GOT3 (cell line): Measurements from ENCODE around the gene FYTTD1.
"Not testable (repeated sequence)": the region's sequence is repeated elsewhere in the genome, so short reads cannot be mapped to it uniquely, and the experiment has no call there.

Experiments used
- DNase-seq: peaks from one replicate; lab custom pipeline; 2025; ENCODE audit warnings: mixed read lengths; lab: John Stamatoyannopoulos, UW

Gene FYTTD1

GRCh38 chr3:197749601-197750395 is at the start of gene FYTTD1:
TSS of gene FYTTD1 (plus strand) at chr3:197749883. CDS start at chr3:197749972, 89 bp downstream.
- DNase-seq: peak; percentile 84

- no peak for DNase-seq
These were observed 49.6 kb upstream of the FYTTD1 start for GRCh38 chr3:197700095-197700494.

- no peak for DNase-seq
These were observed 47.8 kb upstream of the FYTTD1 start for GRCh38 chr3:197701841-197702240.

- DNase-seq: no peak
These were observed 43.0 kb upstream of the FYTTD1 start for GRCh38 chr3:197706658-197707057.

- DNase-seq: no peak
These were observed 40.5 kb upstream of the FYTTD1 start for GRCh38 chr3:197709135-197709534.

- not testable (repeated sequence) for DNase-seq
These were observed 38.7 kb upstream of the FYTTD1 start for GRCh38 chr3:197710965-197711364.

- peak; percentile 60 for DNase-seq
These were observed 37.5 kb upstream of the FYTTD1 start for GRCh38 chr3:197711973-197712707.

- DNase-seq: no peak
These were observed 36.2 kb upstream of the FYTTD1 start for GRCh38 chr3:197713477-197713822.

- no peak for DNase-seq
These were observed 35.4 kb upstream of the FYTTD1 start for GRCh38 chr3:197714251-197714650.

- no peak for DNase-seq
These were observed 30.8 kb upstream of the FYTTD1 start for GRCh38 chr3:197718891-197719290.

- DNase-seq: no peak
These were observed 29.0 kb upstream of the FYTTD1 start for GRCh38 chr3:197720694-197721093.

- DNase-seq: no peak
These were observed 26.9 kb upstream of the FYTTD1 start for GRCh38 chr3:197722734-197723133.

- DNase-seq: not testable (repeated sequence)
These were observed 21.8 kb upstream of the FYTTD1 start for GRCh38 chr3:197727878-197728277.

GRCh38 chr3:197728487-197728886 is 21.2 kb upstream of the FYTTD1 start:
- no peak for DNase-seq

- no peak for DNase-seq
These were observed 19.5 kb upstream of the FYTTD1 start for GRCh38 chr3:197730200-197730599.

GRCh38 chr3:197730770-197731169 is 18.9 kb upstream of the FYTTD1 start:
- not testable (repeated sequence) for DNase-seq

- DNase-seq: not testable (repeated sequence)
These were observed 18.2 kb upstream of the FYTTD1 start for GRCh38 chr3:197731483-197731882.

- no peak for DNase-seq
These were observed 16.6 kb upstream of the FYTTD1 start for GRCh38 chr3:197733042-197733441.

GRCh38 chr3:197734667-197735318 is 14.9 kb upstream of the FYTTD1 start:
- no peak for DNase-seq

- DNase-seq: no peak
These were observed 13.6 kb upstream of the FYTTD1 start for GRCh38 chr3:197736010-197736490.

GRCh38 chr3:197736491-197737318 is 13.0 kb upstream of the FYTTD1 start, which contains the start of gene RUBCN:
TSS of gene RUBCN (minus strand) at chr3:197736904. CDS start at chr3:197736719, 185 bp downstream.
- DNase-seq: peak; percentile 92

GRCh38 chr3:197737319-197737649 is 12.4 kb upstream of the FYTTD1 start:
- DNase-seq: no peak
